DOHH2 (cell line): ENCODE data around the gene PEG3.

ENCODE experiments used
- EZH2phosphoT487 ChIP-seq: fragments of 200-600 bp; sonication (generic); IDR thresholded peaks from 2 replicates; pipeline ENCODE4 v1.6.1; 2017; ENCODE audit warnings: borderline replicate concordance, mild to moderate bottlenecking, antibody characterized with exemption, low read length, moderate library complexity, mixed read lengths
- TF ChIP-seq, protein P1 (sequence below): fragments of 200-600 bp; sonication (generic); IDR thresholded peaks from one replicate; pipeline ENCODE4 v1.5.1; 2014; ENCODE audit warnings: antibody characterized with exemption, mild to moderate bottlenecking, low read depth, low read length; ENCODE audit not compliant: poor library complexity, severe bottlenecking

DNA sequence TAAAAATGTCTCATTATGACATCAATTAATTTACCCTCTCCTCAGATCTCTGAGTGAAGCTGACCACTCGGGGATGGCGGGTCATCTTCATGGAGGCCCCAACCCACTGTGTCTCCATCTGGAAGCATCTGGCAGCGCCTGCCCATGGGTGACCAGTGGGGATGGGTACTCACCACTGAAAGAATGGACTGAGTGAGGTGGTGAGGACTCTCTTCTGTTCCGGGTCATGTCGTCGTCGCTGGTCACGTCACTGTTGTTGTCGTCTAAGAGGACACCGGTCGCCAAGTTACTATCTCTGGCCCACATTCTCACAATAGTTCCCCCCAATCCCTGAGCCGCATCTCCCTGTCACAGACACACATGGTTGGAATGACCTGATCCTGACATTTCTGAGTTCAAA is 17.1 kb downstream of the PEG3 start:
- TF ChIP-seq, protein P1, sequence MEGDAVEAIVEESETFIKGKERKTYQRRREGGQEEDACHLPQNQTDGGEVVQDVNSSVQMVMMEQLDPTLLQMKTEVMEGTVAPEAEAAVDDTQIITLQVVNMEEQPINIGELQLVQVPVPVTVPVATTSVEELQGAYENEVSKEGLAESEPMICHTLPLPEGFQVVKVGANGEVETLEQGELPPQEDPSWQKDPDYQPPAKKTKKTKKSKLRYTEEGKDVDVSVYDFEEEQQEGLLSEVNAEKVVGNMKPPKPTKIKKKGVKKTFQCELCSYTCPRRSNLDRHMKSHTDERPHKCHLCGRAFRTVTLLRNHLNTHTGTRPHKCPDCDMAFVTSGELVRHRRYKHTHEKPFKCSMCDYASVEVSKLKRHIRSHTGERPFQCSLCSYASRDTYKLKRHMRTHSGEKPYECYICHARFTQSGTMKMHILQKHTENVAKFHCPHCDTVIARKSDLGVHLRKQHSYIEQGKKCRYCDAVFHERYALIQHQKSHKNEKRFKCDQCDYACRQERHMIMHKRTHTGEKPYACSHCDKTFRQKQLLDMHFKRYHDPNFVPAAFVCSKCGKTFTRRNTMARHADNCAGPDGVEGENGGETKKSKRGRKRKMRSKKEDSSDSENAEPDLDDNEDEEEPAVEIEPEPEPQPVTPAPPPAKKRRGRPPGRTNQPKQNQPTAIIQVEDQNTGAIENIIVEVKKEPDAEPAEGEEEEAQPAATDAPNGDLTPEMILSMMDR, result no peak
- TF ChIP-seq EZH2phosphoT487, result no peak
